ENCODE measurements around the gene PCYT2.
"Not testable (repeated sequence)": the region's sequence is repeated elsewhere in the genome, so short reads cannot be mapped to it uniquely, and the experiment has no call there.

GRCh38 chr17:81918333-81918669 lies 7.1 kb upstream of the PCYT2 start:
- TF ChIP-seq CTCF, EP300, POLR2A (IDR thresholded peaks at IDR 0.05): not testable (repeated sequence)
